Renal pelvis (tissue), 4 donors: ENCODE data around the gene NDE1. TPM values are rescaled to one million over a fixed set of nuclear protein-coding genes. Genes with fewer than 3 reads are reported as not detected.

Experiments
- DNase-seq: peaks from one replicate; pipeline ENCODE4 v3.0.0-alpha.2; 2013
- polyA plus RNA-seq, 3 donors: library from polyadenylated mRNA; unstranded; fragments of 120-200 nt; gene quantifications; one replicate each; pipeline ENCODE4 v1.2.1, GENCODE V29; 2013; ENCODE audit not compliant: insufficient read length in 3 of 3

Gene NDE1
- polyA plus RNA-seq, 3 donors: 36.9 to 43.5 (median 43.3) TPM

- peak; percentile 52 for DNase-seq
These were observed 115.8 kb downstream of the NDE1 start for GRCh38 chr16:15765880-15766279.

- no peak for DNase-seq
These were observed 116.9 kb downstream of the NDE1 start for GRCh38 chr16:15766918-15767317.

- DNase-seq: no peak
These were observed 118.2 kb downstream of the NDE1 start for GRCh38 chr16:15768201-15768600.

- DNase-seq: no peak
These were observed 119.2 kb downstream of the NDE1 start for GRCh38 chr16:15769239-15769638.

- DNase-seq: no peak
These were observed 120.1 kb downstream of the NDE1 start for GRCh38 chr16:15770107-15770506.

GRCh38 chr16:15770512-15770911, 120.5 kb downstream of the NDE1 start:
- DNase-seq: no peak

GRCh38 chr16:15771694-15772093, 121.6 kb downstream of the NDE1 start:
- no peak for DNase-seq

GRCh38 chr16:15772579-15773293, 122.7 kb downstream of the NDE1 start:
- no peak for DNase-seq

GRCh38 chr16:15773968-15774367, 123.9 kb downstream of the NDE1 start:
- no peak for DNase-seq

- DNase-seq: no peak
These were observed 125.2 kb downstream of the NDE1 start for GRCh38 chr16:15775209-15775608.

- no peak for DNase-seq
These were observed 125.7 kb downstream of the NDE1 start for GRCh38 chr16:15775663-15776304.

Other genes with a start within 250 kb of the NDE1 start
- 10 to 100 TPM; 39.2 to 46.3 (median 42.6) TPM for gene BMERB1, start 215.7 kb upstream of the NDE1 start, polyA plus RNA-seq
- gene MARF1, start 7.1 kb upstream of the NDE1 start, polyA plus RNA-seq: 10 to 100 TPM; 47.0 to 67.6 (median 66.6) TPM
- gene MYH11, start 206.8 kb downstream of the NDE1 start, polyA plus RNA-seq: 10 to 100 TPM in 2 of 3 donors, 1 to 10 TPM in 1; 9.2 to 12.7 (median 12.1) TPM
- gene CEP20, start 238.4 kb downstream of the NDE1 start, polyA plus RNA-seq: 10 to 100 TPM; 31.9 to 38.9 (median 38.6) TPM